DMS153 treated with DMSO at 0.1 percent for 48 hours (cell line): ENCODE data around the gene ADAM23.

ENCODE experiments used
- DNase-seq: peaks from one replicate; lab custom pipeline; 2025; ENCODE audit not compliant: unreplicated experiment; lab: John Stamatoyannopoulos, UW

The ADAM23 gene

GRCh38 chr2:206502729-206503128, 59.4 kb downstream of the ADAM23 start:
- no peak for DNase-seq

- no peak for DNase-seq
These were observed 68.0 kb downstream of the ADAM23 start for GRCh38 chr2:206511283-206511682.

- no peak for DNase-seq
These were observed 69.7 kb downstream of the ADAM23 start for GRCh38 chr2:206512999-206513398.

- DNase-seq, result no peak
These were observed 72.2 kb downstream of the ADAM23 start for GRCh38 chr2:206515580-206515979.

GRCh38 chr2:206518997-206519396, 75.7 kb downstream of the ADAM23 start:
- no peak for DNase-seq

- DNase-seq, result no peak
These were observed 77.1 kb downstream of the ADAM23 start for GRCh38 chr2:206520450-206520849.

- no peak for DNase-seq
These were observed 77.8 kb downstream of the ADAM23 start for GRCh38 chr2:206521115-206521514.

- no peak for DNase-seq
These were observed 78.3 kb downstream of the ADAM23 start for GRCh38 chr2:206521612-206522011.

- DNase-seq, result no peak
These were observed 83.1 kb downstream of the ADAM23 start for GRCh38 chr2:206526416-206526815.

- DNase-seq, result no peak
These were observed 83.8 kb downstream of the ADAM23 start for GRCh38 chr2:206527153-206527552.

GRCh38 chr2:206530727-206531126, 87.4 kb downstream of the ADAM23 start:
- DNase-seq, result no peak

GRCh38 chr2:206531996-206532543, 88.7 kb downstream of the ADAM23 start:
- no peak for DNase-seq

- no peak for DNase-seq
These were observed 90.6 kb downstream of the ADAM23 start for GRCh38 chr2:206533977-206534376.

GRCh38 chr2:206535260-206535986, 92.1 kb downstream of the ADAM23 start:
- no peak for DNase-seq

- no peak for DNase-seq
These were observed 97.4 kb downstream of the ADAM23 start for GRCh38 chr2:206540757-206541156.

- no peak for DNase-seq
These were observed 99.7 kb downstream of the ADAM23 start for GRCh38 chr2:206543073-206543472.

GRCh38 chr2:206548383-206548782, 105.1 kb downstream of the ADAM23 start:
- no peak for DNase-seq

- no peak for DNase-seq
These were observed 112.4 kb downstream of the ADAM23 start for GRCh38 chr2:206555721-206556120.

- peak; percentile 12 for DNase-seq
These were observed 113.1 kb downstream of the ADAM23 start for GRCh38 chr2:206556357-206556949.

- DNase-seq, result no peak
These were observed 114.0 kb downstream of the ADAM23 start for GRCh38 chr2:206557321-206557720.

- no peak for DNase-seq
These were observed 115.2 kb downstream of the ADAM23 start for GRCh38 chr2:206558492-206558891.

- no peak for DNase-seq
These were observed 118.6 kb downstream of the ADAM23 start for GRCh38 chr2:206561962-206562361.

- DNase-seq, result no peak
These were observed 119.0 kb downstream of the ADAM23 start for GRCh38 chr2:206562375-206562774.
